HepG2 (cell line): Measurements from ENCODE around the gene PKD2L1. TPM values are rescaled to one million over a fixed set of nuclear protein-coding genes. Genes with fewer than 3 reads are reported as not detected.
A peak's percentile ranks its signal among the peaks of the same experiment; 100 is the strongest.

Source experiments
- ATAC-seq: fragments of 200-7000 bp; cut with Tn5 transposase; 3 replicates; pipeline ENCODE4 v1.9.1; 2020; ENCODE audit warnings: mild to moderate bottlenecking, moderate library complexity
- BruUV-seq: library from RNA; stranded (reverse); fragments of 400-500 nt; replicated peaks from 2 replicates; lab custom pipeline; 2021; lab: Mats Ljungman, UMichigan
- CTCF ChIA-PET: fragments of 300-600 bp; formaldehyde crosslinking; extraction: SDS; loops from one replicate; lab custom pipeline; 2021; ENCODE audit warnings: low total read pairs, inconsistent platforms, low intra/inter-chr PET ratio; lab: Yijun Ruan, JAX
- POLR2A ChIA-PET: fragments of 350-600 bp; sonication (Branson Sonifier 250); formaldehyde crosslinking; loops from one replicate; lab custom pipeline; 2020; ENCODE audit warnings: antibody characterized with exemption, inconsistent platforms; lab: Yijun Ruan, JAX
- DNase-seq: peaks from one replicate; pipeline ENCODE4 v3.0.0-alpha.2; 2015; ENCODE audit warnings: low spot score
- FAIRE-seq: peaks from 3 replicates; lab custom pipeline; 2011; peaks lifted over from hg19 to GRCh38; lab: Jason Lieb, UNC
- H2AFZ ChIP-seq: one replicate; pipeline ENCODE4 v1.6.1; 2011; ENCODE audit warnings: low read length, inconsistent platforms
- H3K27ac ChIP-seq: fragments of 300-600 bp; 3 replicates; pipeline ENCODE4 v1.8.0; 2011; ENCODE audit warnings: mixed run types, mild to moderate bottlenecking, mixed read lengths, low read length, inconsistent platforms; ENCODE audit not compliant: insufficient read depth; ENCODE audit errors: extremely low read length
- H3K27me3 ChIP-seq, 2 experiments: fragments of 200-600 bp in 1 of 2; 2 replicates in 1 of 2; 3 replicates in 1 of 2; pipeline versions ENCODE4 v1.6.0 to v1.8.0; 2011; ENCODE audit warnings: low read length in 2 of 2, mild to moderate bottlenecking in 2 of 2, moderate library complexity in 2 of 2, inconsistent platforms in 1 of 2; ENCODE audit not compliant: insufficient read depth in 2 of 2, control insufficient read depth in 1 of 2
- H3K36me3 ChIP-seq, 2 experiments: fragments of 200-600 bp in 1 of 2; replicated peaks in 1 of 2; 2 replicates in 1 of 2; 3 replicates in 1 of 2; pipeline versions ENCODE4 v1.5.1 to v1.8.0; 2011; ENCODE audit warnings: low read length in 2 of 2, inconsistent platforms in 1 of 2; ENCODE audit not compliant: insufficient read depth in 2 of 2, control insufficient read depth in 1 of 2
- H3K4me1 ChIP-seq: 2 replicates; pipeline ENCODE4 v1.5.1; 2012; ENCODE audit warnings: low read length, inconsistent platforms; ENCODE audit not compliant: insufficient read depth
- H3K4me2 ChIP-seq: 2 replicates; pipeline ENCODE4 v1.6.0; 2011; ENCODE audit warnings: low read depth, low read length, inconsistent platforms
- H3K4me3 ChIP-seq, 3 experiments: fragments of 200-600 bp in 1 of 3; sonication (generic), shearing (Covaris generic) in 1 of 3; replicated peaks in 1 of 3; 2 replicates each; pipeline ENCODE4 v1.5.1; 2011 to 2016; ENCODE audit warnings: low read length in 3 of 3, inconsistent platforms in 2 of 3, low read depth in 2 of 3, mild to moderate bottlenecking in 2 of 3, control low read depth in 1 of 3, mixed read lengths in 1 of 3; ENCODE audit not compliant: insufficient read depth in 1 of 3
- H3K79me2 ChIP-seq: one replicate; pipeline ENCODE4 v1.6.1; 2011; ENCODE audit warnings: low read length, inconsistent platforms; ENCODE audit not compliant: insufficient read depth
- H3K9ac ChIP-seq: 2 replicates; pipeline ENCODE4 v1.6.0; 2011; ENCODE audit warnings: mild to moderate bottlenecking, low read depth, low read length, inconsistent platforms; ENCODE audit not compliant: insufficient read depth
- H3K9me3 ChIP-seq: 2 replicates; pipeline ENCODE4 v1.5.1; 2012; ENCODE audit warnings: mild to moderate bottlenecking, low read length
- H4K20me1 ChIP-seq: 2 replicates; pipeline ENCODE4 v1.6.0; 2011; ENCODE audit warnings: inconsistent platforms, mild to moderate bottlenecking, low read length, moderate library complexity; ENCODE audit not compliant: insufficient read depth
- SALL1 ChIP-seq: sonication (generic); formaldehyde crosslinking; IDR thresholded peaks from 2 replicates; pipeline ENCODE4 v1.8.0; 2022; ENCODE audit warnings: mild to moderate bottlenecking, missing genetic modification reagents
- THAP9 ChIP-seq: sonication (generic); formaldehyde crosslinking; IDR thresholded peaks from 2 replicates; pipeline ENCODE4; 2020; ENCODE audit warnings: missing genetic modification reagents, mild to moderate bottlenecking, borderline replicate concordance
- ZFX ChIP-seq: sonication (generic); formaldehyde crosslinking; IDR thresholded peaks from 2 replicates; pipeline ENCODE4 v1.4.0; 2020; ENCODE audit warnings: mild to moderate bottlenecking, low read depth, missing genetic modification reagents, moderate library complexity
- ZNF33B ChIP-seq: sonication (generic); formaldehyde crosslinking; IDR thresholded peaks from 2 replicates; pipeline ENCODE4 v1.5.1; 2020; ENCODE audit warnings: mild to moderate bottlenecking, missing genetic modification reagents
- ZNF382 ChIP-seq: sonication (generic); formaldehyde crosslinking; IDR thresholded peaks from 2 replicates; pipeline ENCODE4 v1.5.0; 2020; ENCODE audit warnings: missing genetic modification reagents, mild to moderate bottlenecking, borderline replicate concordance
- WGBS: methylation state at CpG from one replicate; pipeline ENCODE4 v1.1.6; 2017; ENCODE audit warnings: low lambda C conversion rate; 5-methylcytosine and 5-hydroxymethylcytosine counted together
- in situ Hi-C: cut with HindIII; loops from 2 replicates; pipeline ENCODE4 v1.10.0; 2017; ENCODE audit warnings: low pct_unique_long_range_greater_than_20kb; ENCODE audit not compliant: extremely low pct_ligation_motif_present
- intact Hi-C: fragments of 100-400 bp; cut with micrococcal nuclease; formaldehyde crosslinking; loops from one replicate; pipeline ENCODE4 v1.10.0; 2022; ENCODE audit not compliant: unreplicated experiment
- polyA plus RNA-seq, 8 experiments: library from polyadenylated mRNA; depleted of rRNA in 3 of 8; stranded (reverse) in 7 of 8; unstranded in 1 of 8; fragments of >200 nt; fragmentation: Illumina TruSeq in 4 of 8; extraction: Trizol in 4 of 8; gene quantifications; 2 replicates each; pipeline versions ENCODE4 v1.2.1 to v1.2.3, GENCODE V29; 2011 to 2016; ENCODE audit warnings: low read depth in 4 of 8, missing spikeins in 1 of 8, mixed read lengths in 1 of 8; ENCODE audit not compliant: insufficient read depth in 1 of 8
- total RNA-seq, 5 experiments: library from RNA; depleted of rRNA; stranded (reverse); fragments of >200 nt; fragmentation: Illumina TruSeq; extraction: Trizol; gene quantifications; 2 replicates each; pipeline ENCODE4 v1.2.3, GENCODE V29; 2016; ENCODE audit warnings: low read depth in 1 of 5

The PKD2L1 gene
- total and polyA plus RNA-seq, 2 of the 13 experiments (the other 11 are each of a cell fraction or from before 2014, with no cell fraction given): 0.07 to 0.15 TPM

GRCh38 chr10:100339236-100339635 is 9.2 kb upstream of the PKD2L1 start:
- Histone ChIP-seq H3K27me3 (no peaks in the 10 kb centered on the region), H3K4me3 (no peak overlapping the region; a peak in 1 of 6 replicates), H3K9ac (no peak overlapping the region), H3K9me3 (no peaks in the 10 kb centered on the region), H3K79me2 (no peaks in the 10 kb centered on the region), H3K4me2 (peak overlapping the region; percentile 14), H2AFZ (no peak overlapping the region), H3K27ac (no peak overlapping the region), H3K36me3 (no peaks in the 10 kb centered on the region), H4K20me1 (no peaks in the 10 kb centered on the region), H3K4me1 (peaks cover 56% of the 10 kb centered on the region)
- in situ Hi-C loops (loop anchor here (25.0 kb wide), 1 partner anchor 548 kb away; no protein-coding TSS in a partner anchor), intact Hi-C loops (loop anchor here (2.0 kb wide), 2 partner anchors 36 to 170 kb away; no protein-coding TSS in a partner anchor)
- TF ChIP-seq ZNF382 (CRISPR knock-in tag) (no peak), SALL1 (CRISPR knock-in tag) (0 out of 2 replicates have a peak, but pooled peaks have one; percentile 16), ZFX (0 out of 2 replicates have a peak, but pooled peaks have one; percentile 8), THAP9 (no peak), ZNF33B (CRISPR knock-in tag) (no peak)
- BruUV-seq: no TSS peak
- no peak for FAIRE-seq
- CTCF ChIA-PET: interaction anchor here (0.6 to 10.5 kb wide), 4 partner anchors 52 to 180 kb away, joined by 3 to 297 read pairs (median 9); partner anchors contain the start of gene SEC31B
- ATAC-seq: no peak
- WGBS: 33% methylated on average over 2 of the region's 5 CpGs
- POLR2A ChIA-PET: interaction anchor here (0.7 to 12.6 kb wide), 2 partner anchors 37 to 94 kb away, joined by 3 to 287 read pairs; no protein-coding TSS in a partner anchor
- no peak for DNase-seq
